H9 (cell line): ENCODE measurements around the gene ARNT2. TPM values are rescaled to one million over a fixed set of nuclear protein-coding genes. Genes with fewer than 3 reads are reported as not detected.

ENCODE experiments used
- DNase-seq: peaks from one replicate; pipeline ENCODE4 v3.0.0-alpha.2; 2017
- H2AFZ ChIP-seq: one replicate; pipeline ENCODE4 v1.6.1; 2013; ENCODE audit warnings: mild to moderate bottlenecking, low read length, control low read depth, moderate library complexity
- H2AK5ac ChIP-seq: 2 replicates; pipeline ENCODE4 v1.6.1; 2013; ENCODE audit warnings: low read length, control low read depth, mixed read lengths; ENCODE audit not compliant: insufficient read length
- H2BK120ac ChIP-seq: one replicate; pipeline ENCODE4 v1.6.1; 2013; ENCODE audit warnings: low read depth, mild to moderate bottlenecking, low read length, control low read depth, inconsistent platforms; ENCODE audit not compliant: poor library complexity, severe bottlenecking
- H2BK12ac ChIP-seq: 2 replicates; pipeline ENCODE4 v1.6.1; 2013; ENCODE audit warnings: low read length, control low read depth, mixed read lengths, low read depth; ENCODE audit not compliant: insufficient read length
- H2BK15ac ChIP-seq: 2 replicates; pipeline ENCODE4 v1.6.1; 2013; ENCODE audit warnings: low read depth, low read length, control low read depth
- H2BK20ac ChIP-seq: one replicate; pipeline ENCODE4 v1.6.1; 2013; ENCODE audit warnings: low read depth, mild to moderate bottlenecking, low read length, control low read depth, inconsistent platforms; ENCODE audit not compliant: poor library complexity, severe bottlenecking
- H2BK5ac ChIP-seq: 2 replicates; pipeline ENCODE4 v1.6.1; 2013; ENCODE audit warnings: low read length, control low read depth, mixed read lengths; ENCODE audit not compliant: insufficient read length
- H3K14ac ChIP-seq: 2 replicates; pipeline ENCODE4 v1.6.1; 2013; ENCODE audit warnings: low read length, control low read depth; ENCODE audit not compliant: insufficient read depth
- H3K18ac ChIP-seq: 2 replicates; pipeline ENCODE4 v1.6.1; 2013; ENCODE audit warnings: low read depth, mild to moderate bottlenecking, mixed read lengths, low read length, control low read depth; ENCODE audit not compliant: insufficient read length
- H3K23ac ChIP-seq: 2 replicates; pipeline ENCODE4 v1.6.1; 2013; ENCODE audit warnings: low read length, control low read depth, mixed read lengths, low read depth; ENCODE audit not compliant: insufficient read length
- H3K23me2 ChIP-seq: 2 replicates; pipeline ENCODE4 v1.6.1; 2013; ENCODE audit warnings: low read depth, mild to moderate bottlenecking, mixed read lengths, low read length, control low read depth; ENCODE audit not compliant: insufficient read length, poor library complexity, severe bottlenecking
- H3K27ac ChIP-seq: 2 replicates; pipeline ENCODE4 v1.5.1; 2013; ENCODE audit warnings: low read length, control low read depth, mixed read lengths, low read depth; ENCODE audit not compliant: insufficient read length
- H3K27me3 ChIP-seq: 2 replicates; pipeline ENCODE4 v1.6.1; 2013; ENCODE audit warnings: low read length, control low read depth, inconsistent platforms; ENCODE audit not compliant: insufficient read depth
- H3K4ac ChIP-seq: 2 replicates; pipeline ENCODE4 v1.6.1; 2013; ENCODE audit warnings: low read depth, mild to moderate bottlenecking, control low read depth, inconsistent platforms, low read length, moderate library complexity
- H3K4me1 ChIP-seq: 2 replicates; pipeline ENCODE4 v1.6.1; 2013; ENCODE audit warnings: low read length, control low read depth, inconsistent platforms; ENCODE audit not compliant: insufficient read depth
- H3K4me2 ChIP-seq: 2 replicates; pipeline ENCODE4 v1.6.1; 2013; ENCODE audit warnings: low read length, control low read depth, mixed read lengths; ENCODE audit not compliant: insufficient read length, insufficient read depth
- H3K56ac ChIP-seq: 2 replicates; pipeline ENCODE4 v1.6.1; 2013; ENCODE audit warnings: low read depth, mild to moderate bottlenecking, mixed read lengths, low read length, control low read depth; ENCODE audit not compliant: insufficient read length
- H3K79me1 ChIP-seq: 2 replicates; pipeline ENCODE4 v1.6.1; 2013; ENCODE audit warnings: low read depth, mild to moderate bottlenecking, moderate library complexity, low read length, control low read depth, inconsistent platforms; ENCODE audit not compliant: insufficient read depth, poor library complexity, severe bottlenecking
- H3K79me2 ChIP-seq: 2 replicates; pipeline ENCODE4 v1.6.1; 2013; ENCODE audit warnings: low read length, control low read depth, inconsistent platforms; ENCODE audit not compliant: insufficient read depth
- H3K9ac ChIP-seq: 2 replicates; pipeline ENCODE4 v1.6.1; 2013; ENCODE audit warnings: low read length, control low read depth, mixed read lengths; ENCODE audit not compliant: insufficient read length; ENCODE audit errors: extremely low read depth
- H3K9me3 ChIP-seq: one replicate; pipeline ENCODE4 v1.6.1; 2013; ENCODE audit warnings: low read depth, low read length, inconsistent platforms; ENCODE audit not compliant: control insufficient read depth
- H3T11ph ChIP-seq: one replicate; pipeline ENCODE4 v1.6.1; 2013; ENCODE audit warnings: mild to moderate bottlenecking, low read length, control low read depth, inconsistent platforms
- H4K20me1 ChIP-seq: one replicate; pipeline ENCODE4 v1.6.1; 2013; ENCODE audit not compliant: control insufficient read depth, insufficient read length, insufficient read depth
- H4K5ac ChIP-seq: 2 replicates; pipeline ENCODE4 v1.6.1; 2013; ENCODE audit warnings: low read depth, mild to moderate bottlenecking, mixed read lengths, low read length, control low read depth; ENCODE audit not compliant: insufficient read length
- H4K8ac ChIP-seq: replicated peaks from 2 replicates; pipeline ENCODE4 v1.6.1; 2013; ENCODE audit warnings: low read length, control low read depth, mixed read lengths, low read depth; ENCODE audit not compliant: insufficient read length
- H4K91ac ChIP-seq: 2 replicates; pipeline ENCODE4 v1.6.1; 2013; ENCODE audit warnings: low read depth, mild to moderate bottlenecking, moderate library complexity, mixed read lengths, low read length, control low read depth; ENCODE audit not compliant: insufficient read length
- H3K27ac Mint-ChIP-seq, 3 experiments: 2 replicates in 2 of 3; 3 replicates in 1 of 3; pipeline ENCODE4 v1.8.0; 2020 to 2021; ENCODE audit warnings: mixed read lengths in 3 of 3, mild to moderate bottlenecking in 1 of 3, moderate library complexity in 1 of 3
- H3K27me3 Mint-ChIP-seq: 2 replicates; pipeline ENCODE4 v1.8.0; 2021; ENCODE audit warnings: low read depth, mild to moderate bottlenecking, moderate library complexity, mixed read lengths
- H3K36me3 Mint-ChIP-seq, 3 experiments: 2 replicates in 2 of 3; 3 replicates in 1 of 3; pipeline ENCODE4 v1.8.0; 2020 to 2021; ENCODE audit warnings: low read depth in 3 of 3, mixed read lengths in 3 of 3; ENCODE audit not compliant: insufficient read depth in 1 of 3
- H3K4me1 Mint-ChIP-seq, 2 experiments: 2 replicates each; pipeline ENCODE4 v1.8.0; 2020; ENCODE audit warnings: mixed read lengths in 2 of 2
- H3K4me3 Mint-ChIP-seq, 2 experiments: 2 replicates in 1 of 2; 3 replicates in 1 of 2; pipeline ENCODE4 v1.8.0; 2020 to 2021; ENCODE audit warnings: mild to moderate bottlenecking in 2 of 2, mixed read lengths in 2 of 2, moderate library complexity in 1 of 2
- H3K9me3 Mint-ChIP-seq, 2 experiments: 2 replicates in 1 of 2; 3 replicates in 1 of 2; pipeline ENCODE4 v1.8.0; 2020; ENCODE audit warnings: mild to moderate bottlenecking in 2 of 2, mixed read lengths in 2 of 2, moderate library complexity in 1 of 2
- WGBS: extraction: QIAGEN DNeasy Blood & Tissue Kit; methylation state at CpG from one replicate; pipeline ENCODE4 v1.1.7; 2013; ENCODE audit warnings: missing lambda C conversion rate, low lambda C conversion rate, mixed read lengths; ENCODE audit not compliant: insufficient read length; ENCODE audit errors: extremely low coverage; 5-methylcytosine and 5-hydroxymethylcytosine counted together
- total RNA-seq: library from RNA; stranded (reverse); gene quantifications from 2 replicates; pipeline ENCODE4 v1.2.1, GENCODE V29; 2021
- TF ChIP-seq, protein P1 (sequence below): fragments of 200-600 bp; sonication (generic); conservative IDR thresholded peaks from 3 replicates; pipeline ENCODE4 v1.8.0; 2021; ENCODE audit warnings: antibody characterized with exemption, mild to moderate bottlenecking

Gene ARNT2
- total RNA-seq, 1 experiment from 2014 or later = 10.5 TPM

DNA sequence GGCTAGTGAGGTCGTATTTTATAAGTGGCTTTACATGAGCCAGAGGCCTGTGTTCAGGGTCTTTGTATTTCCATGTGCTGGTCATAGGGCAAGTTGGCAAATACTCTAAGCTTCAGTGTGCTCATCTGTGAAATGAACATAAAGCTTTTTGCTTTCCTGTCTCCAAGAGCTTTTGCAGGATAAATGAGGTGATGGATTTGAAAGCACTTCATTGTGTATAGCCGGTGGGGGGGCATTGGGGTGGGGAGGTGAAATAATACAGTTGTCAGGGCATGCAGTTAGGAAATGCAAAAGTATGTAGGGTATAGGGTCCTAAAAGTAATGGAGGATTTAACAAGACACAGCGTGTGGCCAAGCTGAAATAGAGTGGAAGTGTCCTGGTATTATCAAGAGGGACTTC lies 67.7 kb downstream of the ARNT2 start:
- no peak overlapping the region for H2AK5ac ChIP-seq
- H3K27me3 ChIP-seq = no peaks in the 10 kb centered on the region
- WGBS = no CpG with 5 or more reads among the region's 3 CpGs
- no peak overlapping the region for H4K5ac ChIP-seq
- no peak overlapping the region for H2BK12ac ChIP-seq
- no peak overlapping the region for H3K56ac ChIP-seq
- H3K23me2 ChIP-seq = no peaks in the 10 kb centered on the region
- no peak overlapping the region for H3K9ac ChIP-seq
- H2AFZ ChIP-seq = no peak overlapping the region
- DNase-seq = no peak
- TF ChIP-seq, protein P1, sequence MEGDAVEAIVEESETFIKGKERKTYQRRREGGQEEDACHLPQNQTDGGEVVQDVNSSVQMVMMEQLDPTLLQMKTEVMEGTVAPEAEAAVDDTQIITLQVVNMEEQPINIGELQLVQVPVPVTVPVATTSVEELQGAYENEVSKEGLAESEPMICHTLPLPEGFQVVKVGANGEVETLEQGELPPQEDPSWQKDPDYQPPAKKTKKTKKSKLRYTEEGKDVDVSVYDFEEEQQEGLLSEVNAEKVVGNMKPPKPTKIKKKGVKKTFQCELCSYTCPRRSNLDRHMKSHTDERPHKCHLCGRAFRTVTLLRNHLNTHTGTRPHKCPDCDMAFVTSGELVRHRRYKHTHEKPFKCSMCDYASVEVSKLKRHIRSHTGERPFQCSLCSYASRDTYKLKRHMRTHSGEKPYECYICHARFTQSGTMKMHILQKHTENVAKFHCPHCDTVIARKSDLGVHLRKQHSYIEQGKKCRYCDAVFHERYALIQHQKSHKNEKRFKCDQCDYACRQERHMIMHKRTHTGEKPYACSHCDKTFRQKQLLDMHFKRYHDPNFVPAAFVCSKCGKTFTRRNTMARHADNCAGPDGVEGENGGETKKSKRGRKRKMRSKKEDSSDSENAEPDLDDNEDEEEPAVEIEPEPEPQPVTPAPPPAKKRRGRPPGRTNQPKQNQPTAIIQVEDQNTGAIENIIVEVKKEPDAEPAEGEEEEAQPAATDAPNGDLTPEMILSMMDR = no peak
- H3K9me3 Mint-ChIP-seq = peaks cover 15% of the 10 kb centered on the region in 2 experiments
- peaks cover 55 to 61% of the 10 kb centered on the region in 2 experiments for H3K4me1 Mint-ChIP-seq
- no peaks in the 10 kb centered on the region for H3K79me1 ChIP-seq
- H3K9me3 ChIP-seq = no peaks in the 10 kb centered on the region
- no peak overlapping the region for H3K18ac ChIP-seq
- peaks cover 4% of the 10 kb centered on the region; the same call in 1 of the 2 replicates for H3K4me1 ChIP-seq
- peaks cover 26 to 39% (median 29%) of the 10 kb centered on the region in 3 experiments for H3K36me3 Mint-ChIP-seq
- no peaks in the 10 kb centered on the region for H4K20me1 ChIP-seq
- no peak overlapping the region for H2BK120ac ChIP-seq
- H3K4ac ChIP-seq = no peak overlapping the region
- H3K79me2 ChIP-seq = no peaks in the 10 kb centered on the region
- no peak overlapping the region for H4K91ac ChIP-seq
- no peak overlapping the region for H3K14ac ChIP-seq
- H3K4me2 ChIP-seq = no peak overlapping the region
- H3K4me3 Mint-ChIP-seq = no peak overlapping the region
- H3K27ac ChIP-seq = no peak overlapping the region
- no peak overlapping the region for H2BK5ac ChIP-seq
- no peaks in the 10 kb centered on the region for H3K27me3 Mint-ChIP-seq
- no peak overlapping the region for H3K23ac ChIP-seq
- no peak overlapping the region for H2BK20ac ChIP-seq
- H3K27ac Mint-ChIP-seq = peak overlapping the region in 1 of 3 experiments; percentile 50; a peak in 2 of 7 replicates
- H4K8ac ChIP-seq = no peak overlapping the region
- no peak overlapping the region for H2BK15ac ChIP-seq
- no peak overlapping the region for H3T11ph ChIP-seq
